Stimulated activated naive B cell treated with anti-CD40 and anti-IgM and Interleukin-4, amounts not matched to agents 10 μg/mL and 1 μg/mL and 100 μg/mL, for 72 hours (primary cell): Measurements from ENCODE around the gene ALPP.
"Not testable (repeated sequence)": the region's sequence is repeated elsewhere in the genome, so short reads cannot be mapped to it uniquely, and the experiment has no call there.

Experiments used
- ATAC-seq, 2 donors: fragments of 150-1000 bp; cut with Tn5 transposase; replicated peaks; 2 replicates each; pipeline ENCODE4 v1.10.0; 2021; ENCODE audit warnings: moderate library complexity in 1 of 2
- DNase-seq: peaks from one replicate; pipeline ENCODE4 v3.0.0; 2021
- H3K27ac Mint-ChIP-seq: one replicate; pipeline ENCODE4 v1.8.0; 2022; ENCODE audit warnings: mild to moderate bottlenecking, mixed read lengths
- H3K27me3 Mint-ChIP-seq, 2 donors: one replicate each; pipeline ENCODE4 v1.8.0; 2022; ENCODE audit warnings: mixed read lengths in 2 of 2
- H3K36me3 Mint-ChIP-seq, 2 donors: one replicate each; pipeline ENCODE4 v1.8.0; 2022; ENCODE audit warnings: mixed read lengths in 2 of 2, mild to moderate bottlenecking in 1 of 2
- H3K4me1 Mint-ChIP-seq, 2 donors: one replicate each; pipeline ENCODE4 v1.8.0; 2022; ENCODE audit warnings: mixed read lengths in 2 of 2, mild to moderate bottlenecking in 1 of 2
- H3K4me3 Mint-ChIP-seq, 2 donors: one replicate each; pipeline ENCODE4 v1.8.0; 2022; ENCODE audit warnings: mild to moderate bottlenecking in 2 of 2, mixed read lengths in 2 of 2, moderate library complexity in 1 of 2
- H3K9me3 Mint-ChIP-seq, 2 donors: one replicate each; pipeline ENCODE4 v1.8.0; 2022; ENCODE audit warnings: mixed read lengths in 2 of 2, mild to moderate bottlenecking in 1 of 2

Gene ALPP

DNA sequence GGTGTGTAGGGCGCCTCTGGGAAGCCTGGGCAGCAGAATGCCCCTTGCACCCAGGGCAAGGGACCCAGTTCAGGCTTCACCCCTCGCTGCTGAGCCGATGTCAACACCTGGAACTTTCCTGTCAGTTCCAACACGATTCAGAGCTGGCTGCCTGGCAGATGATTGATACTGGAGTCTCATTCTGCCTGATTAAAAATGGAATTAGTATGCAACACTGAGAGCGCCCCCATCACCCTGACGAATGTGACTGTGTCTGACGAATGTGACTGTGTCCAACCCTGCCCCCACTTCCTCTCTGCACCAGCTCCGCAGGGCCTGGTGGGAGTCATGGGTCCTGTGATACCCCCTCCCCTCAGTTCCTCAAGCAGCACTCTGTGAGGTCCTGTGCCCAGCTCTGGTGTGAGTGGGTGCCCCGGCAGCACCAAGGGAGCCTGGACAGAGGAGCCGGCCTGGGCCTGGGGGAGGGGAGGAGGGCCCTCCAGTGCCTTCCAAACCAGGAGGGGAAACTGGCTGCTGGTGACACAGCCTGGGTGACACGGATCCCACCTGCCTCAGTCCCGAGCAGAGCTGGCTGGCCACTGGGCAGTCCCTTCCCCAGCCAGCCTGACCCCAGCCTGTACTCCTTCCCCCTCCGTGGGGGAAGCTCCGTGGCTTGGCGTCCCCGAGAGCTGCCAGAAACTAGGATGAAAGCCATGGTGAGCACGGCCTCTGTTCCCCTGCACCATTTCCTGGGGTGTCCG lies 41.4 kb upstream of the ALPP start:
- Mint-ChIP-seq H3K4me3 (no peak overlapping the region), H3K27me3 (no peaks in the 10 kb centered on the region), H3K36me3 (peaks cover 8 to 30% of the 10 kb centered on the region in 2 donors), H3K27ac (no peak overlapping the region), H3K9me3 (no peaks in the 10 kb centered on the region), H3K4me1 (no peaks in the 10 kb centered on the region)
- ATAC-seq (no peak), DNase-seq (no peak)

DNA sequence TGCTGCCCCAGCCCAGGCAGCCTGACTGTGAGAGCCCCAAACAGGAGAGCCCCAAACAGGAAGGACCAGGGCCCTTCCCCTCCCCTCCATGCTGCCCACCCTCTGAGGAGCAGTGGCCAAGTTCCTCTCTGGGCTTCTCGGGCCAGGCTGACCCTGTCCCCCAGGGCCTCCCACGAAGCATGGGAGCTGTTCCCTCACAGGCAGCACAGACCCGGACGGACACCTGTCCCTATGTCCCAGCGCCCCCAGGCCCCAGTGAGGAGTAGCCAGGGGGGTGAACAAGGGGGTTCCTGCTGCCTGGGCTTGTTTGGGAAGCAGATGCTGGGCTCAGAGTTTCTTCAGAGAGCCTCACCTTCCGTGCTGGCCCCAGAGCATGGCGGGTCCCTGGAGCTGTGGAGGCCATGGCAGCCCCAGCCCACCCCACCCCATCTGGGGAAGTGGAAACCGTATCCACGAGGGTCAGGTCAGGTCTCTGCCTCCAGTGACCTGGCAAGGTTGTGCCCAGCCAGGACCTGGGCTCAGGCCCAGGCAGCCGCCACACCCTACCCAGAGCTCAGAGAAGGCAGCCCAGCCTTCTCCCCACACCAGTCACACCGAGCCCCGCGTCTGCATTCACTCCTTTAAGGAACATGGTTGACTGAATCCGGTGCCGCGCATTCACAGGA lies 40.3 kb upstream of the ALPP start:
- H3K4me3 Mint-ChIP-seq, H3K4me1 Mint-ChIP-seq, H3K9me3 Mint-ChIP-seq, ATAC-seq, H3K27ac Mint-ChIP-seq, H3K27me3 Mint-ChIP-seq, DNase-seq: not testable (repeated sequence)
- peaks cover 8 to 28% of the 10 kb centered on the region in 2 donors for H3K36me3 Mint-ChIP-seq

DNA sequence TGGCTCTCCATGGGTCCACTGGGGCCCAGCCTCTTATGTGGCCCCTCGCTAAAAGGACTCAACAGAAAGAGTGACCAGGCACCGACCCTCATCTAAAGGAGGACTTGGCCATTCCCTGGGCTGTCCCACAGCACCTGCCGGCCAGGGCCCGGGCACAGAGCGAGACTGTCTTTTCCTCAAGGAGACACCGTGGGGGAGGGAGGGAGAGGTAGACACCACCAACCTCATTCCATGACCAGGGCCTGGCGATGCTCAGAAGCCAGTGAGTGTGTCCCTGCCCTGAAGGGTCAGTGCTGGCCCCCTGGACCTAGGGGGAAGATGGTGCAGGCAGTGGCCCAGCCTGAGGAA lies 39.8 kb upstream of the ALPP start:
- no peaks in the 10 kb centered on the region for H3K9me3 Mint-ChIP-seq

DNA sequence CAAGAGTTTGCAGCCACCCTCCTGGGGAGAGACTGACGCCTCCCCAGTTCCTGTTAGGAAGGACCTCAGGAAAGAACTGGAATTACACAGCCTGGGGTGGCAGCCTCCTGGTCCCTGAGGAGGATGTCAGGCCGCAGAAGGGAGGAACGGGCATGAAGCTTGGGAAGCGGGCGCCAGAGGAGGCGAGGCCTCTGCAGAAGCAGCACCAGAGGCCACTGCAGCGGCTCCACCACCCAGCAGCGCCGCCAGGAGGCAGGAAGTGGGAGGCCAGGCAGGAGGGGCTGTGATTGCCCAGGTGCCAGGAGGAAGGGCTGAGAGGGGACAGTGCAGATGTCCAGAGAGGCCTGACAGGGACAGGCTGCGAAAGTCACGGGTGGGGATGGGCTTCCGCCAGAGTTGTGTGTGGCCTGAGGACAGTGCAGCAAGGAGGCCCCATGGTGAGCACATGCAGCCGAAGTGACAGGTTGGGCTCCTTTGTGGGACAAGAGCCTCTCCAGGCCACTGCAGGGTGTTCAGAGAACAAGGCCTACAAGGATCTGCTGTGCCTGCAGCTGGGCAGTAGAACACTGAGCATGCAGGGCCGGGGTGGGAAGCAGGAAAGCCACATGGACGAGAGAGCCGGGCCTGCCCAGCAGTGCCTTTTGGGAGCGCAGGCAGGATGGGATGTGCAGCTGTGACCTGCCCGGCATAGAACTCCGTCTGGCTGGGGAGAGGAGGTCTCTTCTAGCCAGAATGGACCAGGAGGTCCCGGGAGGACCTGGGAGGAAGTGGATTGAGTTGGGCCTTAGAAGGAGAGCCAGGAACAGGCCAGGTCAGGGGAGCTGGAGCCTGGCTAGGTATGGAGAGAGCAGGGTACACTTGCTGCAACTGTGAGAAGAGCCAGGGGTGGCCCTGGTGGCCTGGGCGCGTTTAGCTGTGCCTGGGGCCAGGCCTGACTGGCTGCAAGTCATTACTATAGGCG lies 39.1 kb upstream of the ALPP start:
- H3K4me3 Mint-ChIP-seq = no peak overlapping the region
- peak overlapping the region; percentile 89 for H3K27ac Mint-ChIP-seq
- no peaks in the 10 kb centered on the region for H3K27me3 Mint-ChIP-seq
- no peaks in the 10 kb centered on the region for H3K9me3 Mint-ChIP-seq
- no peaks in the 10 kb centered on the region for H3K4me1 Mint-ChIP-seq
- DNase-seq (no peak), ATAC-seq (peak in 1 of 2 donors; percentile 10)
- peaks cover 1 to 24% of the 10 kb centered on the region in 2 donors for H3K36me3 Mint-ChIP-seq

More for the DNA sequence above, 39.8 kb upstream of the ALPP start:
- Mint-ChIP-seq H3K36me3 (peaks cover 7 to 26% of the 10 kb centered on the region in 2 donors), H3K27me3 (no peaks in the 10 kb centered on the region), H3K4me3 (no peak overlapping the region), H3K4me1 (no peaks in the 10 kb centered on the region), H3K27ac (no peak overlapping the region)
- no peak for DNase-seq
- ATAC-seq = no peak

DNA sequence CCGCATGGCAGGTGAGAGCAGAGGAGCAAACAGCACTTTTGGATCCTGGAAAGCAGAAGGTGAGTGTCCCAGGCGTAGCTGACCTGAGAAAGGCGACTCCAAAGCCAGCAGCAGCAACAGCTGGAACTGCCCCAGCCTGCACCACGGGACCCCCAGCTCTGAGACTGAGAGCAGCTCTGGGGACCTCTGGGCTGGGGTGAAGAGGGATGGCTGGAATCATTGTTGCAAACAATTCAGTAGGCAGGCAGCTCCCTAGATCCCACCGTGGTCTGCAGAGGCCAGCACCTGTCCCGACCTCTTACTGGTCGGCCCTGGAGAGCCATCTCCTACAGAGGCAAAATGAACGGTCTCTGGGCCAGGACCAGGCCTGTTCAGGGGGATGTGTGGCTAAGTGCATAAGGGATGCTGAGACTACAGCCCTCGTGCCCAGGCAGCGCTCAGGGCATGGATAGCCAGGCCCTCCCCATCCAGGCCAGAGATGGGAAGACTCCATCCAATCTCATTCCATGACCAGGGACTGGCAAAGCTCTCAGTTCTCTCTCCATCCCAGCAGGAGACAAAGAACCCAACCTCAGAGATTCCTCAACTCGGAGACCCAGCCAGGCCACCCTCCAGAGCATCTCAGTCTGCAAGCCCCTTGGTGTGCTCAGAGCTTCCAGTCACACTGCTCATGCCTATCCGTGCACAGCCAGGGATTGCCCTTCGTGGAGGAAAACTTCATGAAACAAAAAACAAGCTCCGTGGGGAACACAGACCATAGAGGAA lies 38.2 kb upstream of the ALPP start:
- H3K36me3 Mint-ChIP-seq = peaks cover 1 to 24% of the 10 kb centered on the region in 2 donors
- DNase-seq = no peak
- no peaks in the 10 kb centered on the region for H3K27me3 Mint-ChIP-seq
- H3K9me3 Mint-ChIP-seq = no peaks in the 10 kb centered on the region
- no peak overlapping the region for H3K4me3 Mint-ChIP-seq
- peak overlapping the region; percentile 89 for H3K27ac Mint-ChIP-seq
- peak in 1 of 2 donors; percentile 14 for ATAC-seq
- H3K4me1 Mint-ChIP-seq = no peaks in the 10 kb centered on the region

DNA sequence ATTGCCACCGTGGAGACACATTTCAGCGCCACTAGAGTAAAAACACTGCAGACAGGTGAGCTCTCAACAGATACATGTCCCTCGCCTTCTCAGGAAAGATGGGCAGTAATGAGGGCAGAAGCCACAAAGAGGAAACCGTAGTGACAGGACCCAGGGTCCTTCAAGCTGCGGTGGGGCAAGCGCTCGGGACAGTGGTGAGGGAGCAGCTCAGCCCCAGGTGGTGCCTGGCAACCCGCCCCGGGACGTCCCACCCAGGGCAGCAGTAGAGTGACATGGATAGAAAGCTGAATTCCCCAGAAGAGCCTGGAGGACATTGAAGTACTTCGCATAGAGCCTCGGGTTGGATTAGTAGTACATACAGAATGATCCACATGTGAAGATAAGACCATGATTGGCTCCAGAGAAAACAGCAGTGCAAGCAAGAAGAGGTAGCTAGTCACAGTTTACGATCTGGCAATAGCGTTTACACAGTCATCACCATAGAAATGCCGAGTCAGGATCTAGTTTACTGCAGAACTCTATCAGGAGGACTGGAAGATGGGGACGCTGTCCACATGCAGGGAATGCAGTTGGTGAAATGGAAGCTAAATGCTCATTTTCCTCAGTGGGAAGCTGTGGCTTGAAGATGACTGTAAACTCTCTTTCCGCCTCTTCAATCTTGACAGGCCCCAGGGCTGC lies 37.4 kb upstream of the ALPP start:
- DNase-seq (no peak), ATAC-seq (no peak)
- no peak overlapping the region for H3K27ac Mint-ChIP-seq
- no peaks in the 10 kb centered on the region for H3K9me3 Mint-ChIP-seq
- no peaks in the 10 kb centered on the region for H3K27me3 Mint-ChIP-seq
- no peak overlapping the region for H3K4me3 Mint-ChIP-seq
- H3K36me3 Mint-ChIP-seq = peaks cover 1 to 20% of the 10 kb centered on the region in 2 donors
- H3K4me1 Mint-ChIP-seq = no peaks in the 10 kb centered on the region

DNA sequence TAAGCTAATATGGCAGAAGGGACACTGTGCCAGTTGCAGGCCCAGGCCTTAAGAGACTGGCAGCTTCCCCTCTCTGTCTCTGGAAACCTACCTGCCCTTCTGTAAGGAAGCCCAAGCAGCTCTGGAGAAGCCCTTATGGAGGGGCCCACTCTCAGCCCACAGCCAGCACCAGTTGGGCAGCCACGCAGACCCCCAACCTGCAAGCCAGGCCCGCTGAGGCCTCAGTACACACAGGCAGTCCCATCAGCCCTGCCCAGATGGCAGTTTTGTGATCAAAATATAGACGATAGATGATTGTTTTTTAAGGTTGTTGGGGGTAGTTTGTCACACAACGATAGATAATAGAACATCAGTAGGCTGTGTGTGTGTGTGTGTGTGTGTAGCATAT lies 36.8 kb upstream of the ALPP start:
- no peak for DNase-seq
- Mint-ChIP-seq H3K27ac (no peak overlapping the region), H3K36me3 (peaks cover 1 to 20% of the 10 kb centered on the region in 2 donors), H3K27me3 (no peaks in the 10 kb centered on the region), H3K4me1 (no peaks in the 10 kb centered on the region), H3K9me3 (no peaks in the 10 kb centered on the region), H3K4me3 (no peak overlapping the region)
- ATAC-seq = no peak

DNA sequence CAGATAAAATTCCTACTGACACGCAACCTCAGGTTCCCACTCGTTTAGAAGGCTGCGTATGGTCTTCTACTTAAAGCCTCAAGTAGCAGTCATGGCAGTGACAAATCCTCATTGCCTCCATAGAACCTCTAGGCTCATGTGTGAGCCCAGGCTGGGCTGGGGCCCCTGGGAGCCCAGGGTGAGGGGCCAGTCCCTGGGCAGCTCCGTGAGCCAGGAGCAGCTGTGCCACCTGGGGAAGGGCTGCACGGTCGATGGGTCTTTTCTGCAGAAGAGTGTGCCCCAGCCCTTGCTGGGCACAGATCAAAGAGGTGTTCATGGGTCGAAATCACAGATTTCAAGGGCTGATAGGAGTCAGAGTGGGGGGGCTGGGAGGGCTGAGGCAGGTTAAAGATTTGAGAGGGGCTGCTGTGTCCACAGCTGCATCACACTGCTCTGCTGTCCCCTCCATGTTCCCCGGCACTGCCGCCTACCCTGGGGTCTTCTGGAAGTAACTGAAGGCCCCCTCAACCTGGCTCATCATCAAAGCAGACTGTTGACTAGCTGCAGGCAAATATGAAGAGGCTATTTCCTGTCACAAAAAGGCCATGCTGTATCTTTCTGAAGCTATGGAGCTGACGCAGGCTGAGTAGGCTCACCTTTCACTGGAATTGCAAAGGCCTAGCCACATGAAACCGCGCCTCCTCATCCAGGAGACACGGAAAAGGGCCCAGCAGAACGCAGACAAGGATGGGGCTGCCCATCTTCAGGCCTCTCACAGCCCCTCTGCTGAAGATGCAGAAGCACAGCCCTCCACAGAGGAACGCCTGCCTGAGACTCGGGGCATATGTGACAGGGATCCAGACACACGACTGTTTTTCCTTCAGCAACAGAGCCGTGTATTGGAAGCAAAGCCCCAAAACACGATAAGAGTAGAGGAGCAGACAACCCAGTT lies 35.7 kb upstream of the ALPP start:
- Mint-ChIP-seq H3K36me3 (peaks cover 0 to 20% of the 10 kb centered on the region in 2 donors), H3K9me3 (no peaks in the 10 kb centered on the region), H3K4me1 (no peaks in the 10 kb centered on the region), H3K27me3 (peaks cover 0 to under 1% of the 10 kb centered on the region in 2 donors), H3K27ac (peak overlapping the region; percentile 84), H3K4me3 (no peak overlapping the region)
- no peak for ATAC-seq
- no peak for DNase-seq

DNA sequence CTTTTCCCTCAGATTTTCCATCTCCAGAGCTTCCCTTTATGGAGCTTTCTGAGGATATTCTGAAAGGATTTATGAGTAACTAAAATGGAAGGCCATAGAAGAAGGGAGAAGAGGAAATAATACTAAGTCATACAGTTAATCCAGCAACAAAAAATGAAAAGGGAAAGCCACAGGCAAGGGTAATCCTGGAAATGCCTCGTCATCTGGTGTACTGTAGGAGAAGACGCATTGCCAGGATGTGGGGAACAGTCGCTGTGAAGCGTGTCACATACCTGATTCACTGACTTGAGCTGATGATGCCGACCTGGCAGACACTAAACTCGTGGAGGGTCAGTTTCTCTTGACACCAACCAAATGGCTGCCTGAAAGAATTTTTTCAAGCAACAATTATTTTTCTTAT lies 34.7 kb upstream of the ALPP start:
- Mint-ChIP-seq H3K4me1 (no peaks in the 10 kb centered on the region), H3K9me3 (no peaks in the 10 kb centered on the region), H3K36me3 (peaks cover 0 to 17% of the 10 kb centered on the region in 2 donors), H3K27ac (no peak overlapping the region), H3K4me3 (no peak overlapping the region), H3K27me3 (peaks cover 5 to 10% of the 10 kb centered on the region in 2 donors)
- no peak for DNase-seq
- no peak for ATAC-seq

DNA sequence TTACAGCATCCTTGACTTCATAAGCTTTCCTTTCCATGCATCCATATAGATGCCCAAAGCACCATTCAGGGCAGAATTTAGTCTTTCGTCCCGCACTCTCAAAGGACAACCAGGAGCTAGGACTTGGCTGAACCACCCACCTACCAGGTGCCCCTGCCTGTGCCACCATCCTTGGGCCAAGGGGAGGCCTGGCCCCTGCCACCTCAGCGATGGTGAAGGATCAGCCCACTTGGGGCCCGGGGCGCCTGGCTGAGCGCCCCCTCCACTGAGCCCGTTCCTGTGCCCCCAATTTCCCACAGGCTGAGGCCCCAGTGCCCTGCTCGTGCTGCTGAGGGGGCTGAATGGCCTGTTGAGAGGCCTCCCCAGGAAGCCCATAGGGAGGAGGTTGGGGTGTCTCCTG lies 33.3 kb upstream of the ALPP start:
- ATAC-seq (no peak), DNase-seq (no peak)
- Mint-ChIP-seq H3K4me1 (no peaks in the 10 kb centered on the region), H3K27me3 (peaks cover 10 to 21% of the 10 kb centered on the region in 2 donors), H3K4me3 (no peak overlapping the region), H3K36me3 (peaks cover 0 to 7% of the 10 kb centered on the region in 2 donors), H3K27ac (no peak overlapping the region), H3K9me3 (no peaks in the 10 kb centered on the region)

DNA sequence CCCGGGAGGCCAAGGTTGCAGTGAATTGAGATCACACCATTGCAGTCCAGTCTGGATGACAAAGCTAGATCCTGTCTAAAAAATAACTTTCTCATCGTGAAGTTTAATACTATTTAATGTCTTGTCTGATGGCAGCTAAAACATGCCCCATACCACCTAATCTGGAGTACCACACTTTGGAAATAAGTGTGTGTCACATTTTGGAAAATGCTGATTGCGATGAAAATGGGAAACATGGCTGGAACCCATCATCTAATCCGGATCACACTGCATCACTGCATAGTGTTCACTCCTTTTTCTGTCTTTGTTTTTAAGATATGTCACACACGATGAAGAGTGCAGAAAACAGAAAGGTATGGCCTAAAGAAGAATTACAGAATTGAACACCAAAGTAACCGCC lies 31.2 kb upstream of the ALPP start:
- ATAC-seq (no peak), DNase-seq (no peak)
- Mint-ChIP-seq H3K27ac (no peak overlapping the region), H3K4me1 (peaks cover 0 to 3% of the 10 kb centered on the region in 2 donors), H3K36me3 (no peaks in the 10 kb centered on the region), H3K4me3 (no peak overlapping the region), H3K27me3 (peaks cover 21 to 34% of the 10 kb centered on the region in 2 donors), H3K9me3 (no peaks in the 10 kb centered on the region)

DNA sequence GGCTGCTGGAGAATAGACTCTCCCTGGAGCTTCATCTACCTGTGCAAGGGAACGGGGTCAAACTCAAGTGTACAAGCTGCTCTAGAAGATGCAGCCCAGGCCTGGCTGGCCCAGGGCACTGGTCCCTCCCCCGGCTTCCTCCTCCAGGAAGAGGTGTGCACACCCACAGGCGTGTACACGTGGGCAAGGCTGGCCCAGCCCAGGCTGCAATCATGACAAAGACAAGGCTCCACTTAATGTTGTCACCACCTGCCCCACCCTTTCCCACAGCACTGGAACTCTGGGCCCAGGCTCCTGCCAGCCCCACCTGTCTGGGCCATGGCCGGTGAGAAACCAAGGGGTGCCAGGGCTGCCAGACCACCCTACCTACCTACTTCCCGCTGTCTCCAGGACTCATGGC lies 29.6 kb upstream of the ALPP start:
- Mint-ChIP-seq H3K4me3 (no peak overlapping the region), H3K4me1 (peaks cover 0 to 3% of the 10 kb centered on the region in 2 donors), H3K36me3 (no peaks in the 10 kb centered on the region), H3K27me3 (peaks cover 26 to 49% of the 10 kb centered on the region in 2 donors), H3K9me3 (no peaks in the 10 kb centered on the region), H3K27ac (no peak overlapping the region)
- no peak for DNase-seq
- no peak for ATAC-seq

DNA sequence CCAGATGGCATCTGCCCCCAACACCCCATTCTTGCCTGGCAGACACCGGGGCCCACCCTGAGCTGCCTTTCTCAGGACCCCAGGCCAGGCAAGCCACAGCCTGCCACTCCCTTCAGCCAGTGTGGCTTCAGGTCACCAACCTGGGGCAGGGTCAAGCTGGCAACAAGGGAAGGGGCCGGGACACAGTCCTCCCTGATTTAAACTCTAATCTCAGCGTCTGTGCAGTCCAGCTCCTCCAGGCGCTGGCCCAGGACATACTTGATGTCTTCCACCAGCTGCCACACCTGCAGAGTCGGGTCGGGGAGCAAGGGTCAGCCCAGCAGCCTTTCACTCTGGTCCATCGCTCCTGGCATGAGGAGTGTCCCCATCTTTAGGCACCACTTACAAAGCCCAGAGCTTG lies 29.0 kb upstream of the ALPP start:
- DNase-seq = no peak
- H3K36me3 Mint-ChIP-seq = no peaks in the 10 kb centered on the region

More for the DNA sequence above, 29.0 kb upstream of the ALPP start:
- H3K9me3 Mint-ChIP-seq = no peaks in the 10 kb centered on the region
- no peak overlapping the region for H3K4me3 Mint-ChIP-seq
- peaks cover 31 to 55% of the 10 kb centered on the region in 2 donors for H3K27me3 Mint-ChIP-seq
- no peak for ATAC-seq
- no peak overlapping the region for H3K27ac Mint-ChIP-seq
- H3K4me1 Mint-ChIP-seq = peaks cover 0 to 4% of the 10 kb centered on the region in 2 donors
